ENCODE data around the gene FAM107A.

The FAM107A gene

GRCh38 chr3:58591517-58592510 is 14.6 kb upstream of the FAM107A start:
- DNase-seq, result no peak

GRCh38 chr3:58588030-58588614 is 10.9 kb upstream of the FAM107A start:
- no peak for DNase-seq

GRCh38 chr3:58586776-58587192 is 9.6 kb upstream of the FAM107A start:
- peak; percentile 48 for DNase-seq

GRCh38 chr3:58585994-58586393 is 8.8 kb upstream of the FAM107A start:
- DNase-seq, result no peak

- peak; percentile 55 for DNase-seq
Observed at GRCh38 chr3:58585005-58585786, 8.0 kb upstream of the FAM107A start.

GRCh38 chr3:58584690-58585004 is 7.5 kb upstream of the FAM107A start:
- DNase-seq, result no peak

GRCh38 chr3:58581328-58582091 is 4.3 kb upstream of the FAM107A start:
- no peak for DNase-seq

GRCh38 chr3:58580826-58581327 is 3.7 kb upstream of the FAM107A start:
- DNase-seq, result no peak

- DNase-seq, result no peak
Observed at GRCh38 chr3:58578873-58579272, 1.7 kb upstream of the FAM107A start.

- no peak for DNase-seq
Observed at GRCh38 chr3:58576716-58577115, 475 bp downstream of the FAM107A start.

- no peak for DNase-seq
Observed at GRCh38 chr3:58575971-58576652, 1.1 kb downstream of the FAM107A start.

GRCh38 chr3:58574682-58575081 is 2.5 kb downstream of the FAM107A start:
- no peak for DNase-seq

- DNase-seq, result no peak
Observed at GRCh38 chr3:58574106-58574505, 3.1 kb downstream of the FAM107A start.

- DNase-seq, result no peak
Observed at GRCh38 chr3:58573640-58574039, 3.6 kb downstream of the FAM107A start.

- DNase-seq, result no peak
Observed at GRCh38 chr3:58572634-58573230, 4.5 kb downstream of the FAM107A start.

- no peak for DNase-seq
Observed at GRCh38 chr3:58572013-58572633, 5.1 kb downstream of the FAM107A start.

GRCh38 chr3:58570851-58571250 is 6.3 kb downstream of the FAM107A start:
- no peak for DNase-seq

GRCh38 chr3:58569287-58570001 is 7.7 kb downstream of the FAM107A start:
- DNase-seq, result no peak

- DNase-seq, result no peak
Observed at GRCh38 chr3:58568572-58569286, 8.5 kb downstream of the FAM107A start.

GRCh38 chr3:58567251-58567515 is 10.0 kb downstream of the FAM107A start:
- no peak for DNase-seq
